ENCODE measurements around the gene SERBP1.

SERBP1 gene

DNA sequence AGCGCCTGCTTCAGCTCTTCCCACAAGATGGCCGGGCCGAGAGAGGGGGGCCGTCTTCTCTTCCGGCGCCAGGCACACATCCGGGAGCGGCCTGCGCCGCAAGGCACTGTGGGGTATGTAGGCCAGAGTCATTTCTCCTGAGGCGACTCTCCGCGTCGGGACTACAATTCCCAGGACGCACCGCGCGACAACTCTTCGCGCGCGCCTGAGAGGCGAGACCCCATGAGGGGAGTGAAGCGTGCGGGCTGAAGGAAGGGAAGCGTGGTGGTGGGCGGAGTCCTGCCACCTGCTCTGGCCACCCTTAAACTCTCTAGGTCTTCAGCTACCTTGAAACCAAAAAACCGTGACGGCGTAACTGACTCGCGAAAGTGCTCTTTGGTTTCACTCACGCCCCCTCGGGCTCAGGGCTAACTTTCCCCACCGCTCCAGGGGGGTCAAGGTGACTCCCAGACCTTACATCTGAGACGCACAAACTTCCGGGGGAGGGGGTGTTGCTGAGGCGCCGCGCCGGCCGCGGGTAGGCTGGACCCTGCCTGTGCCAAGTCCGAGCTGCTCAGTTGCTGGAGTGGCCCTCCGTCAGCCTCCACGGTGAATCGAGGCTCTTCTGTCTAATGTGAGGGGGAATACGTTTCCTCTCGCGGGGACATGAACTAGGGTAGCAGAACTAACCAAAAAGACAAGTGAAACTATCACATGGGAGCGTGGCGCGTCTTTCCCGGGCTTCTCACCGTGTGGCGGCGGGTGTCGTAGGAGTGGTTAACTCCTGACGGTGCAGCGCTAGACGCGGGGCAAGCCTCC, at the start of gene SERBP1:
Gene SERBP1 (minus strand): TSS at position 45 of the 798 bp plus-strand sequence. CDS start 102 bp downstream, outside the sequence.
- H3K27me3 Mint-ChIP-seq, result no peaks in the 10 kb centered on the region
- peak within 1 kb of the TSS; percentile 87 for H3K4me3 Mint-ChIP-seq
- H3K9me3 Mint-ChIP-seq, result no peaks in the 10 kb centered on the region
- peak within 1 kb of the TSS; percentile 96 for H3K27ac Mint-ChIP-seq
- ATAC-seq, result peak; percentile 98
- H3K36me3 Mint-ChIP-seq, result peaks cover 27% of the 10 kb centered on the region
- H3K4me1 Mint-ChIP-seq, result peaks cover 60% of the 10 kb centered on the region

- Mint-ChIP-seq H3K27ac (no peak overlapping the region), H3K9me3 (no peaks in the 10 kb centered on the region), H3K27me3 (peaks cover 13% of the 10 kb centered on the region), H3K36me3 (no peaks in the 10 kb centered on the region), H3K4me1 (no peaks in the 10 kb centered on the region), H3K4me3 (no peak overlapping the region)
- peak; percentile 39 for ATAC-seq
Measured at GRCh38 chr1:67479146-67479891, 49.1 kb upstream of the SERBP1 start.

DNA sequence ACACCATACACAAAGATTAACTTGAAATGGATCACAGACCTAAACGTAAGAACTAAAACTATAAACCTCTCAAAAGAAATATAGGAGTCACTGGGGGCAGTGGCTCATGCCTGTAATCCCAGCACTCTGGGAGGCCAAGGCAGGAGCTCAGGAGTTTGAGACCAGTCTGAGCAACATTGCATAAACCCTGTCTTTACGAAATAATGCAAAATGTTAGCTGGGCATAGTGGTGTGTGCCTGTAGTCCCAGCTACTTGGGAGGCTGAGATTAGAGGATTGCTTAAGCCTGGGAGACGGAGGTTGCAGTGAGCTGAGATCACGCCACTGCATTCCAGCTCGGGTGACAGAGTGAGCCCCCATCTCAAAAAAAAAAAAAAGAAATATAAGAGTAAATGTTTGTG, 46.7 kb upstream of the SERBP1 start:
- Mint-ChIP-seq H3K36me3 (no peaks in the 10 kb centered on the region), H3K27ac (no peak overlapping the region), H3K27me3 (peaks cover 13% of the 10 kb centered on the region), H3K9me3 (no peaks in the 10 kb centered on the region), H3K4me1 (no peaks in the 10 kb centered on the region), H3K4me3 (no peak overlapping the region)
- ATAC-seq, result no peak

DNA sequence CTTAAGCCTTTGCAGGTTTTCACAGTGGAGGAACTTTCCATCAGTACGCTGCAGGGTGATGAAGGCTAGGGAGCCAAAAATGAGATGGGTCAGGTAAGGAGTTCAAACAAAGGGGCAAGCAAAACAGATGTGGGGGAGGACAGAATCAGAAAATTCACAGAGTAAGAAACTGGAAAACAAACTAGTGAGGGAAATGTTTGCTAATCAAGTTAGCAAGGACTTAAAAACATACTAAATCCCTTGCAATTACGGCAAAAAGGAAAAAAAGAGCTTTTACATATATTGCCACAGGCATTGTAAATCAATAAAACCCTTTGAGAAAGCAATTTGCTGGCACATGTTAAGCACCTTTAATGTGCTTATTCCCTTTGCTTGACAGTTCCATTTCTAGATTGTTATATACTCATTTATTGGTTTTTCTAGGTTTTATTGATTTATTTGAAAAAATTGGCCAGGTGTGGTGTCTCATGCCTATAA, 45.8 kb upstream of the SERBP1 start:
- no peak overlapping the region for H3K4me3 Mint-ChIP-seq
- no peaks in the 10 kb centered on the region for H3K9me3 Mint-ChIP-seq
- no peak overlapping the region for H3K27ac Mint-ChIP-seq
- peaks cover 13% of the 10 kb centered on the region for H3K27me3 Mint-ChIP-seq
- no peak for ATAC-seq
- H3K36me3 Mint-ChIP-seq, result no peaks in the 10 kb centered on the region
- H3K4me1 Mint-ChIP-seq, result no peaks in the 10 kb centered on the region

GRCh38 chr1:67472056-67472455, 41.9 kb upstream of the SERBP1 start:
- H3K9me3 Mint-ChIP-seq, result no peaks in the 10 kb centered on the region
- no peaks in the 10 kb centered on the region for H3K36me3 Mint-ChIP-seq
- H3K4me1 Mint-ChIP-seq, result no peaks in the 10 kb centered on the region
- no peak overlapping the region for H3K4me3 Mint-ChIP-seq
- H3K27me3 Mint-ChIP-seq, result peaks cover 13% of the 10 kb centered on the region
- no peak overlapping the region for H3K27ac Mint-ChIP-seq
- no peak for ATAC-seq

GRCh38 chr1:67469431-67469830, 39.2 kb upstream of the SERBP1 start:
- Mint-ChIP-seq H3K4me3 (no peak overlapping the region), H3K4me1 (no peaks in the 10 kb centered on the region), H3K9me3 (no peaks in the 10 kb centered on the region), H3K36me3 (no peaks in the 10 kb centered on the region), H3K27me3 (peaks cover 8% of the 10 kb centered on the region), H3K27ac (no peak overlapping the region)
- ATAC-seq, result no peak

GRCh38 chr1:67468066-67468718, 38.0 kb upstream of the SERBP1 start:
- no peak for ATAC-seq
- no peaks in the 10 kb centered on the region for H3K9me3 Mint-ChIP-seq
- no peaks in the 10 kb centered on the region for H3K36me3 Mint-ChIP-seq
- peaks cover 8% of the 10 kb centered on the region for H3K27me3 Mint-ChIP-seq
- H3K4me3 Mint-ChIP-seq, result no peak overlapping the region
- no peaks in the 10 kb centered on the region for H3K4me1 Mint-ChIP-seq
- H3K27ac Mint-ChIP-seq, result no peak overlapping the region

GRCh38 chr1:67465375-67465774, 35.2 kb upstream of the SERBP1 start:
- H3K4me1 Mint-ChIP-seq, result no peaks in the 10 kb centered on the region
- ATAC-seq, result no peak
- peaks cover 8% of the 10 kb centered on the region for H3K27me3 Mint-ChIP-seq
- H3K4me3 Mint-ChIP-seq, result no peak overlapping the region
- H3K27ac Mint-ChIP-seq, result no peak overlapping the region
- no peaks in the 10 kb centered on the region for H3K9me3 Mint-ChIP-seq
- H3K36me3 Mint-ChIP-seq, result no peaks in the 10 kb centered on the region

DNA sequence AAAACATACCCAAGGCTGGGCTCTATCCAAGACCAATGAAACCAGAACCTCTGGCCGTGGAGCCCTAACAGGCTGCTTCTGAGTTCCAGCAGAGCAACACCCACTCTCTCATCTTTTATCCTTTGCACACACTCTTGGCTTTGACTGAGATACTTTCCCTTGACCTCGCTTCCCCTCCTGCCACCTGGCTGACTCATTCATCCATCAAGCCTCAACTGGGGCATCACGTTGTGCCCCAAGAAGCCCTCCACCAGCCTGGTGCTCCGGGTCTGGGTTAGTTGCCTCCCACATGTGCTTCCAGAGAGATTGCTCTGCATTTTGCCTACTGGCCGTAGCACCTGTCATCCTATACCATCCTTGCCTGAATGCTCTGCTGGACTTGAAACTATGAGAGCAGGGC, 34.5 kb upstream of the SERBP1 start:
- Mint-ChIP-seq H3K27me3 (peaks cover 8% of the 10 kb centered on the region), H3K4me1 (no peaks in the 10 kb centered on the region), H3K27ac (no peak overlapping the region), H3K4me3 (no peak overlapping the region), H3K9me3 (no peaks in the 10 kb centered on the region), H3K36me3 (no peaks in the 10 kb centered on the region)
- no peak for ATAC-seq

GRCh38 chr1:67464058-67464457, 33.9 kb upstream of the SERBP1 start:
- Mint-ChIP-seq H3K4me3 (no peak overlapping the region), H3K36me3 (no peaks in the 10 kb centered on the region), H3K9me3 (no peaks in the 10 kb centered on the region), H3K27me3 (peaks cover 8% of the 10 kb centered on the region), H3K27ac (no peak overlapping the region), H3K4me1 (no peaks in the 10 kb centered on the region)
- ATAC-seq, result no peak

GRCh38 chr1:67463298-67463955, 33.2 kb upstream of the SERBP1 start:
- Mint-ChIP-seq H3K27me3 (peaks cover 8% of the 10 kb centered on the region), H3K36me3 (no peaks in the 10 kb centered on the region), H3K27ac (no peak overlapping the region), H3K4me3 (no peak overlapping the region), H3K4me1 (no peaks in the 10 kb centered on the region), H3K9me3 (no peaks in the 10 kb centered on the region)
- no peak for ATAC-seq

GRCh38 chr1:67460676-67461500, 30.7 kb upstream of the SERBP1 start:
- no peak for ATAC-seq
- peaks cover 1% of the 10 kb centered on the region for H3K27me3 Mint-ChIP-seq
- H3K36me3 Mint-ChIP-seq, result no peaks in the 10 kb centered on the region
- H3K9me3 Mint-ChIP-seq, result no peaks in the 10 kb centered on the region
- no peak overlapping the region for H3K4me3 Mint-ChIP-seq
- H3K4me1 Mint-ChIP-seq, result no peaks in the 10 kb centered on the region
- no peak overlapping the region for H3K27ac Mint-ChIP-seq

DNA sequence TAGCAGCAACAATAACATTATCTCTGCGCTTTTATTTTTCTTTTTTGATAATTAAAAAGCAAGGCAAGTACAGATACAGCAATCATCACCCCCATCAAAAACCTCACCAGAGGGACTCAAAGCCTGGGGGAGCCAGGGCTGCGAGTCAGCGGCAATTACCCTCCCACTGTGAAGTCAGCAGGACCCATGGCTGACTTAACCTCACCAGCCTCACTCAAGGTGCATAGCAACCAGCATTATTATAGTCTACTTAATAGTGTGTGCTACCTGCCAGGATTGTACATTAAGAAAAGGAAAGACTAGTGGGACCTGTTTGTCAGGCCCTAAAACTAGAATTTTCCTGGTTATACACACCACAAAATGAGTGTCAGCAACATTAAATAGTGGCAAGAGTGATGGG, 28.9 kb upstream of the SERBP1 start:
- Mint-ChIP-seq H3K9me3 (no peaks in the 10 kb centered on the region), H3K27me3 (no peaks in the 10 kb centered on the region), H3K4me3 (no peak overlapping the region), H3K27ac (no peak overlapping the region), H3K36me3 (no peaks in the 10 kb centered on the region), H3K4me1 (no peaks in the 10 kb centered on the region)
- ATAC-seq, result no peak

DNA sequence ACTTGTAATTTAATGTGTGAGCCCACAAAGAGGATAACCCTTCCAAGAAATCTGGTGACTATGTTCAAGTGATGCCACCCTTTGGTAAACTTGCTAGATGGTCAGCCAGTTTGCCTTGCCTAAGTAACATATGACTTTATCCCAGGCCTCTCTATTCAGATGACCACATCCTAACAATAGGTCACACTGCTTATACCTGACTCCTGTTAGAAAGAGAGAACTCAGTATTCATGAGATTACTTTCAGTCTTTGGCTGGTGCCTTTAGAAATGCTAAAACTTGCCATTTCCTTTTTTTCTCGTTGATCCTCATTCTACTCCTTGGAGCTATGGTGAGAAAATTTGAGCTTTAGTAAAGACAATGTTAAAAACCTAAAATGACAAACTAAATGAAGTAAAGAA, 28.5 kb upstream of the SERBP1 start:
- Mint-ChIP-seq H3K4me3 (no peak overlapping the region), H3K27me3 (no peaks in the 10 kb centered on the region), H3K36me3 (no peaks in the 10 kb centered on the region), H3K4me1 (no peaks in the 10 kb centered on the region), H3K27ac (no peak overlapping the region), H3K9me3 (no peaks in the 10 kb centered on the region)
- no peak for ATAC-seq
